Measurements from ENCODE around the gene KDM4F.
"Not testable (repeated sequence)": the region's sequence is repeated elsewhere in the genome, so short reads cannot be mapped to it uniquely, and the experiment has no call there.

- TF ChIP-seq CTCF, EP300, POLR2A, POLR2AphosphoS5 (IDR thresholded peaks at IDR 0.05): not testable (repeated sequence)
These were observed 27.8 kb upstream of the KDM4F start for GRCh38 chr11:95021468-95021867.
